DOHH2 (cell line): ENCODE results near the gene FRYL.
"Not testable (repeated sequence)": the region's sequence is repeated elsewhere in the genome, so short reads cannot be mapped to it uniquely, and the experiment has no call there.

ENCODE experiments used
- EZH2phosphoT487 ChIP-seq: fragments of 200-600 bp; sonication (generic); IDR thresholded peaks from 2 replicates; pipeline ENCODE4 v1.6.1; 2017; ENCODE audit warnings: borderline replicate concordance, mild to moderate bottlenecking, antibody characterized with exemption, low read length, moderate library complexity, mixed read lengths
- TF ChIP-seq, protein P1 (sequence below): fragments of 200-600 bp; sonication (generic); IDR thresholded peaks from one replicate; pipeline ENCODE4 v1.5.1; 2014; ENCODE audit warnings: antibody characterized with exemption, mild to moderate bottlenecking, low read depth, low read length; ENCODE audit not compliant: poor library complexity, severe bottlenecking

DNA sequence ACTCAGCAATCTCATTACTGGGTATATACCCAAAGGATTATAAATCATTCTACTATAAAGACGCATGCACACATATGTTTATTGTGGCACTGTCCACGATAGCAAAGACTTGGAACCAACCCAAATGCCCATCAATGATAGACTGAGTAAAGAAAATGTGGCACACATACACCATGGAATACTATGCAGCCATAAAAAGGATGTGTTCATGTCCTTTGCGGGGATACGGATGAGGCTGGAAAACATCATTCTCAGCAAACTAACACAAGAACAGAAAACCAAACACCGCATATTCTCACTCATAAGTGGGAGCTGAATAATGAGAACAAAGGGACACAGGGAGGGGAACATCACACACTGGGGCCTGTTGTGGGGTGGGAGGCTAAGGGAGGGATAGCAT, 141.5 kb downstream of the FRYL start:
- TF ChIP-seq, protein P1, sequence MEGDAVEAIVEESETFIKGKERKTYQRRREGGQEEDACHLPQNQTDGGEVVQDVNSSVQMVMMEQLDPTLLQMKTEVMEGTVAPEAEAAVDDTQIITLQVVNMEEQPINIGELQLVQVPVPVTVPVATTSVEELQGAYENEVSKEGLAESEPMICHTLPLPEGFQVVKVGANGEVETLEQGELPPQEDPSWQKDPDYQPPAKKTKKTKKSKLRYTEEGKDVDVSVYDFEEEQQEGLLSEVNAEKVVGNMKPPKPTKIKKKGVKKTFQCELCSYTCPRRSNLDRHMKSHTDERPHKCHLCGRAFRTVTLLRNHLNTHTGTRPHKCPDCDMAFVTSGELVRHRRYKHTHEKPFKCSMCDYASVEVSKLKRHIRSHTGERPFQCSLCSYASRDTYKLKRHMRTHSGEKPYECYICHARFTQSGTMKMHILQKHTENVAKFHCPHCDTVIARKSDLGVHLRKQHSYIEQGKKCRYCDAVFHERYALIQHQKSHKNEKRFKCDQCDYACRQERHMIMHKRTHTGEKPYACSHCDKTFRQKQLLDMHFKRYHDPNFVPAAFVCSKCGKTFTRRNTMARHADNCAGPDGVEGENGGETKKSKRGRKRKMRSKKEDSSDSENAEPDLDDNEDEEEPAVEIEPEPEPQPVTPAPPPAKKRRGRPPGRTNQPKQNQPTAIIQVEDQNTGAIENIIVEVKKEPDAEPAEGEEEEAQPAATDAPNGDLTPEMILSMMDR = not testable (repeated sequence)
- not testable (repeated sequence) for TF ChIP-seq EZH2phosphoT487
